Measurements from ENCODE around the gene PLXNA4.

PLXNA4 gene

DNA sequence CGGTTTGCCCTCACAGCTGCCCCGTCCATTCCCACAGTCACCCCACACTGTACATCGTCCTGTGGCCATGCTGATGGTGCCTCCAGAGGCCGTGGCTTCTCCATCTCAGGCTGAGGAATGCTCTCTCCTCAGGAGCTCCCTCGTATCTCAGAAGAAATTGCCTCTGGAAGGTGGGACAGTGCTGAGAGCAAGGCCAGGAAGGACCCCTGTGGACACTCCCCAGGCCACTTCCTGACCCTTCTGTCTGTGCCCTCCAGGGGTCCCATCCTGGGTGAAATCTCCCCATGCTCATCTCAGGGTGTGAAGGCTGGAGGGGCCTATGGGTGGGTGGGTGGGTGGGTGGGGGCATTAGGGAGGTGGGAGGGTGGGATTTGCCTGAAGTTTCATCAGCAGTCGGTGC, 454.3 kb downstream of the PLXNA4 start:
- Histone ChIP-seq H3F3A (ENCODE audit: control insufficient read depth, insufficient read depth) (no peaks in the 10 kb centered on the region), H4K20me1 (ENCODE audit: control insufficient read depth, insufficient read depth, low read depth, low read length) (no peaks in the 10 kb centered on the region), H3K27ac (ENCODE audit: low read depth, low read length) (no peak overlapping the region), H3K9me3 (ENCODE audit: control insufficient read depth, insufficient read depth, low read length) (no peaks in the 10 kb centered on the region), H3K27me3 (ENCODE audit: control insufficient read depth, low read length) (no peaks in the 10 kb centered on the region), H3K4me1 (ENCODE audit: control insufficient read depth, low read length) (no peaks in the 10 kb centered on the region), H3K79me2 (ENCODE audit: control insufficient read depth, low read length) (no peaks in the 10 kb centered on the region), H3K36me3 (ENCODE audit: control insufficient read depth, low read length) (no peaks in the 10 kb centered on the region), H3K4me2 (ENCODE audit: low read length) (no peak overlapping the region), H3K9me2 (replicated peaks; ENCODE audit: control insufficient read depth, low read length) (no peaks in the 10 kb centered on the region), H3K4me3 (ENCODE audit: low read length) (no peak overlapping the region)
- TF ChIP-seq EZH2phosphoT487 (IDR thresholded peaks at IDR 0.05; ENCODE audit: borderline replicate concordance, low read length): no peak
- TF ChIP-seq CTCF (IDR thresholded peaks at IDR 0.05; ENCODE audit: low read depth, low read length, poor library complexity, severe bottlenecking): no peak

DNA sequence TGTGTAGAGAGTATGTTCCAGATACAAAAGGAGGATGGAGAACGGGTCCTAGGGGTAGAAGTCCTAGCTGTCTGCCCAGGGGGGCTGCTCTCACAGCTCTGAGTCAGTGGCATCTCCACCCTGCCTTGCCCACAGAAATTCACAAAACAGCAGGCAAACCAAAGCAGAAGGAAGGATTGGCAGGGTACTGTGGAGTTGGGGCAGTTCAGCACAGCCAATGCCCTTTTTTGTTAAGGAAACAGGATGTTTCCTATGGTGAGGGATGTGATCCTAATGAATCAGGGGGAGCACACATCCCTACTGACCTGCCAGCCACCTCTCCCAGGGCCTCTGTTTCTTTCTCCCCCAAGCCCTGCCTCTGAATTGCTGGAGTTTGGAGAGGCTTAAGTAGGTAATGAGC, 457.6 kb downstream of the PLXNA4 start:
- Histone ChIP-seq H3K27ac (ENCODE audit: low read depth, low read length) (no peak overlapping the region), H3K36me3 (ENCODE audit: control insufficient read depth, low read length) (no peaks in the 10 kb centered on the region), H3K4me1 (ENCODE audit: control insufficient read depth, low read length) (no peaks in the 10 kb centered on the region), H3K27me3 (ENCODE audit: control insufficient read depth, low read length) (no peaks in the 10 kb centered on the region), H3K79me2 (ENCODE audit: control insufficient read depth, low read length) (no peaks in the 10 kb centered on the region), H3K9me3 (ENCODE audit: control insufficient read depth, insufficient read depth, low read length) (no peaks in the 10 kb centered on the region), H3K4me3 (ENCODE audit: low read length) (no peak overlapping the region), H3F3A (ENCODE audit: control insufficient read depth, insufficient read depth) (no peaks in the 10 kb centered on the region), H3K9me2 (replicated peaks; ENCODE audit: control insufficient read depth, low read length) (no peaks in the 10 kb centered on the region), H3K4me2 (ENCODE audit: low read length) (no peak overlapping the region), H4K20me1 (ENCODE audit: control insufficient read depth, insufficient read depth, low read depth, low read length) (no peaks in the 10 kb centered on the region)
- no peak for TF ChIP-seq CTCF (IDR thresholded peaks at IDR 0.05; ENCODE audit: low read depth, low read length, poor library complexity, severe bottlenecking)
- TF ChIP-seq EZH2phosphoT487 (IDR thresholded peaks at IDR 0.05; ENCODE audit: borderline replicate concordance, low read length): no peak

GRCh38 chr7:132117636-132118035, 458.6 kb downstream of the PLXNA4 start:
- Histone ChIP-seq H3K79me2 (ENCODE audit: control insufficient read depth, low read length) (no peaks in the 10 kb centered on the region), H3K4me3 (ENCODE audit: low read length) (no peak overlapping the region), H3K9me3 (ENCODE audit: control insufficient read depth, insufficient read depth, low read length) (no peaks in the 10 kb centered on the region), H3K4me1 (ENCODE audit: control insufficient read depth, low read length) (no peaks in the 10 kb centered on the region), H3K36me3 (ENCODE audit: control insufficient read depth, low read length) (no peaks in the 10 kb centered on the region), H4K20me1 (ENCODE audit: control insufficient read depth, insufficient read depth, low read depth, low read length) (no peaks in the 10 kb centered on the region), H3K4me2 (ENCODE audit: low read length) (no peak overlapping the region), H3F3A (ENCODE audit: control insufficient read depth, insufficient read depth) (no peaks in the 10 kb centered on the region), H3K27me3 (ENCODE audit: control insufficient read depth, low read length) (no peaks in the 10 kb centered on the region), H3K9me2 (replicated peaks; ENCODE audit: control insufficient read depth, low read length) (no peaks in the 10 kb centered on the region), H3K27ac (ENCODE audit: low read depth, low read length) (no peak overlapping the region)
- no peak for TF ChIP-seq CTCF (IDR thresholded peaks at IDR 0.05; ENCODE audit: low read depth, low read length, poor library complexity, severe bottlenecking)

DNA sequence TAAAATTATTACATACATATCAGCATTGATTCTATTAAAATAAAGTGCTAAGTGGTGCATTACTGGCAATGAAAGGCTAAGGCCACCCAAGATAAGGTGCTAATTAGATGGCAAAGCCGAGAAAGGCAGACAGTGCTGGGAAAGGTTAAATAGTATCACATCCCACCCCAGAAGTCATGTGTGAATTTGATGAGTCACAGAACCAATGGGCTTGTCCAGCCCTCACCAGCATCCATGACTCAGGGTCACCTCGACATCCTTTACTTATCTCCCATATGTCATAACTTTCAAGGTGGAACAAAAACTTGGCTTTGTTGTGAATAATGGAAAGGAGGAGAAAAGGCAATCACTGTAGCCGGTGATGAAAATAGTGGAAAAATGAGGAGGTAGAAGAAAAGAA, 459.1 kb downstream of the PLXNA4 start:
- Histone ChIP-seq H3K27me3 (ENCODE audit: control insufficient read depth, low read length) (no peaks in the 10 kb centered on the region), H3K9me2 (replicated peaks; ENCODE audit: control insufficient read depth, low read length) (no peaks in the 10 kb centered on the region), H4K20me1 (ENCODE audit: control insufficient read depth, insufficient read depth, low read depth, low read length) (no peaks in the 10 kb centered on the region), H3K4me1 (ENCODE audit: control insufficient read depth, low read length) (no peaks in the 10 kb centered on the region), H3K4me2 (ENCODE audit: low read length) (no peak overlapping the region), H3K4me3 (ENCODE audit: low read length) (no peak overlapping the region), H3K79me2 (ENCODE audit: control insufficient read depth, low read length) (no peaks in the 10 kb centered on the region), H3K36me3 (ENCODE audit: control insufficient read depth, low read length) (no peaks in the 10 kb centered on the region), H3K27ac (ENCODE audit: low read depth, low read length) (no peak overlapping the region), H3K9me3 (ENCODE audit: control insufficient read depth, insufficient read depth, low read length) (no peaks in the 10 kb centered on the region), H3F3A (ENCODE audit: control insufficient read depth, insufficient read depth) (no peaks in the 10 kb centered on the region)
- TF ChIP-seq EZH2phosphoT487 (IDR thresholded peaks at IDR 0.05; ENCODE audit: borderline replicate concordance, low read length): no peak
- no peak for TF ChIP-seq CTCF (IDR thresholded peaks at IDR 0.05; ENCODE audit: low read depth, low read length, poor library complexity, severe bottlenecking)

Data from DOHH2 (cell line).